ENCODE measurements around the gene AJM1. TPM values are rescaled to one million over a fixed set of nuclear protein-coding genes. Genes with fewer than 3 reads are reported as not detected.

Gene AJM1
- total RNA-seq, 1 experiment from 2014 or later, result 7.1 TPM

- Histone ChIP-seq H3K4me3 (replicated peaks in 1 of 2; ENCODE audit: low read depth in 1 of 2, low read length in 2 of 2) (no peak overlapping the region), H3K4me2 (ENCODE audit: low read length) (no peak overlapping the region), H3K4me1 (ENCODE audit: control insufficient read depth in 1 of 2, insufficient read depth in 2 of 2, low read length in 2 of 2) (no peaks in the 10 kb centered on the region), H3K9ac (ENCODE audit: low read length) (no peak overlapping the region), H3K27me3 (ENCODE audit: insufficient read depth, low read length) (no peaks in the 10 kb centered on the region), H3K79me2 (ENCODE audit: insufficient read depth, low read length) (no peaks in the 10 kb centered on the region; the same call in 1 of the 2 replicates), H3K36me3 (ENCODE audit: control insufficient read depth in 1 of 2, insufficient read depth in 2 of 2, low read length in 2 of 2) (peaks cover 8 to 13% of the 10 kb centered on the region in 2 experiments), H3K9me2 (ENCODE audit: insufficient read depth) (no peaks in the 10 kb centered on the region), H2AFZ (ENCODE audit: low read depth, low read length, poor library complexity, severe bottlenecking) (no peak overlapping the region), H3K27ac (ENCODE audit: low read depth, low read length) (no peak overlapping the region), H3K9me3 (ENCODE audit: control insufficient read depth in 1 of 2, insufficient read depth in 1 of 2, low read depth in 1 of 2, low read length in 2 of 2) (no peaks in the 10 kb centered on the region), H4K20me1 (ENCODE audit: insufficient read depth) (no peaks in the 10 kb centered on the region)
- ChIA-PET RAD21 (ENCODE audit: low non-redundant PET in 1 of 2, low total read pairs in 2 of 2, uncharacterized antibody in 2 of 2, unreplicated experiment in 2 of 2) (no interaction called here), POLR2A (no interaction called here), CTCF (no interaction called here)
- intact Hi-C loops (cut with micrococcal nuclease), result no loop called here
- no TSS peak for BruUV-seq (replicated peaks)
- ATAC-seq, result no peak
- no peak for TF ChIP-seq EZH2 (IDR thresholded peaks at IDR 0.05)
- TF ChIP-seq ZNF274 (IDR thresholded peaks at IDR 0.05; ENCODE audit: low read depth, low read length), result no peak
- TF ChIP-seq ZFX (IDR thresholded peaks at IDR 0.05), result no peak
- no peak for TF ChIP-seq YY1 (IDR thresholded peaks at IDR 0.05; ENCODE audit: extremely low read depth, insufficient replicate concordance, low read depth, low read length)
- no peak for TF ChIP-seq SIN3A (IDR thresholded peaks at IDR 0.05; ENCODE audit: low read depth)
- TF ChIP-seq, protein P1, sequence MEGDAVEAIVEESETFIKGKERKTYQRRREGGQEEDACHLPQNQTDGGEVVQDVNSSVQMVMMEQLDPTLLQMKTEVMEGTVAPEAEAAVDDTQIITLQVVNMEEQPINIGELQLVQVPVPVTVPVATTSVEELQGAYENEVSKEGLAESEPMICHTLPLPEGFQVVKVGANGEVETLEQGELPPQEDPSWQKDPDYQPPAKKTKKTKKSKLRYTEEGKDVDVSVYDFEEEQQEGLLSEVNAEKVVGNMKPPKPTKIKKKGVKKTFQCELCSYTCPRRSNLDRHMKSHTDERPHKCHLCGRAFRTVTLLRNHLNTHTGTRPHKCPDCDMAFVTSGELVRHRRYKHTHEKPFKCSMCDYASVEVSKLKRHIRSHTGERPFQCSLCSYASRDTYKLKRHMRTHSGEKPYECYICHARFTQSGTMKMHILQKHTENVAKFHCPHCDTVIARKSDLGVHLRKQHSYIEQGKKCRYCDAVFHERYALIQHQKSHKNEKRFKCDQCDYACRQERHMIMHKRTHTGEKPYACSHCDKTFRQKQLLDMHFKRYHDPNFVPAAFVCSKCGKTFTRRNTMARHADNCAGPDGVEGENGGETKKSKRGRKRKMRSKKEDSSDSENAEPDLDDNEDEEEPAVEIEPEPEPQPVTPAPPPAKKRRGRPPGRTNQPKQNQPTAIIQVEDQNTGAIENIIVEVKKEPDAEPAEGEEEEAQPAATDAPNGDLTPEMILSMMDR (IDR thresholded peaks at IDR 0.05 in 2 of 3, conservative IDR thresholded peaks at IDR 0.05 in 1 of 3; ENCODE audit: borderline replicate concordance in 1 of 3, insufficient read depth in 1 of 3, low read depth in 2 of 3, low read length in 2 of 3), result no peak
- no peak for TF ChIP-seq REST (IDR thresholded peaks at IDR 0.05; ENCODE audit: low read depth)
- DNase-seq (ENCODE audit: low read depth, low spot score), result no peak
These were observed 15.3 kb upstream of the AJM1 start for GRCh38 chr9:136826703-136827582.
